Thyroid gland (tissue), 4 donors: Measurements from ENCODE around the gene SH2D5.

ENCODE experiments used
- CTCF ChIP-seq, 6 experiments: fragments of 200-600 bp in 3 of 6; fragments of 450-650 bp in 3 of 6; sonication (generic) in 3 of 6; IDR thresholded peaks; one replicate each; pipeline ENCODE4 v1.5.1; 2016 to 2019; ENCODE audit warnings: antibody characterized with exemption in 6 of 6, mild to moderate bottlenecking in 2 of 6, inconsistent platforms in 1 of 6, moderate library complexity in 1 of 6
- POLR2A ChIP-seq, 2 donors: fragments of 450-650 bp; IDR thresholded peaks; one replicate each; pipeline ENCODE4 v1.6.1; 2017; ENCODE audit warnings: antibody characterized with exemption in 2 of 2, mild to moderate bottlenecking in 2 of 2, moderate library complexity in 1 of 2

GRCh38 chr1:20715406-20715805 lies 17.1 kb downstream of the SH2D5 start:
- no peak for TF ChIP-seq CTCF (IDR thresholded peaks at IDR 0.05)
- TF ChIP-seq POLR2A (IDR thresholded peaks at IDR 0.05), result no peak
